CD4-positive, alpha-beta T cell (primary cell): ENCODE data around the gene R3HCC1L. TPM values are rescaled to one million over a fixed set of nuclear protein-coding genes. Genes with fewer than 3 reads are reported as not detected.

Source experiments
- ATAC-seq: fragments of 200-7000 bp; cut with Tn5 transposase; one replicate; pipeline ENCODE4 v1.10.0; 2022; ENCODE audit warnings: mild to moderate bottlenecking; ENCODE audit not compliant: poor library complexity
- CTCF ChIA-PET: fragments of 350-600 bp; sonication (Branson Sonifier 250); formaldehyde crosslinking; loops from one replicate; lab custom pipeline; 2021; ENCODE audit warnings: antibody characterized with exemption, inconsistent platforms; lab: Charles Lee
- POLR2A ChIA-PET: fragments of 350-600 bp; sonication (Branson Sonifier 250); formaldehyde crosslinking; loops from one replicate; lab custom pipeline; 2021; ENCODE audit warnings: antibody characterized with exemption, inconsistent platforms; lab: Charles Lee
- DNase-seq, 14 experiments: peaks; one replicate each; pipeline ENCODE4 v3.0.0-alpha.2; 2013 to 2020; ENCODE audit warnings: mixed read lengths in 2 of 14
- H3K27ac ChIP-seq, 2 donors: one replicate each; pipeline versions ENCODE4 v1.5.1 to v1.7.0; 2013; ENCODE audit warnings: low read length in 2 of 2, low read depth in 1 of 2, mild to moderate bottlenecking in 1 of 2
- H3K27me3 ChIP-seq, 2 experiments: 1 replicate in 1 of 2; 2 replicates in 1 of 2; pipeline versions ENCODE4 v1.6.1 to v1.7.0; 2013; ENCODE audit warnings: low read length in 2 of 2, control low read depth in 1 of 2, mild to moderate bottlenecking in 1 of 2, moderate library complexity in 1 of 2; ENCODE audit not compliant: insufficient read depth in 2 of 2, control insufficient read depth in 1 of 2
- H3K36me3 ChIP-seq: one replicate; pipeline ENCODE4 v1.6.1; 2013; ENCODE audit warnings: low read length, control low read depth; ENCODE audit not compliant: insufficient read depth
- H3K4me1 ChIP-seq: one replicate; pipeline ENCODE4 v1.6.1; 2013; ENCODE audit warnings: low read length, control low read depth; ENCODE audit not compliant: insufficient read depth
- H3K4me3 ChIP-seq: one replicate; pipeline ENCODE4 v1.5.1; 2013; ENCODE audit warnings: mild to moderate bottlenecking, low read length, moderate library complexity
- H3K9me3 ChIP-seq, 2 experiments: 1 replicate in 1 of 2; 2 replicates in 1 of 2; pipeline versions ENCODE4 v1.6.1 to v1.7.0; 2013; ENCODE audit warnings: low read length in 2 of 2, mild to moderate bottlenecking in 2 of 2, control low read depth in 1 of 2, moderate library complexity in 1 of 2; ENCODE audit not compliant: control insufficient read depth in 1 of 2, insufficient read depth in 1 of 2
- H3K27ac Mint-ChIP-seq: one replicate; pipeline ENCODE4 v1.8.0; 2020; ENCODE audit warnings: mixed read lengths
- H3K27me3 Mint-ChIP-seq: one replicate; pipeline ENCODE4 v1.8.0; 2021; ENCODE audit warnings: mixed read lengths
- H3K36me3 Mint-ChIP-seq: one replicate; pipeline ENCODE4 v1.8.0; 2021; ENCODE audit warnings: low read depth, mixed read lengths
- H3K4me1 Mint-ChIP-seq: one replicate; pipeline ENCODE4 v1.8.0; 2021; ENCODE audit warnings: low read depth, mixed read lengths
- H3K4me3 Mint-ChIP-seq: one replicate; pipeline ENCODE4 v1.8.0; 2020; ENCODE audit warnings: mild to moderate bottlenecking, mixed read lengths
- H3K9me3 Mint-ChIP-seq: one replicate; pipeline ENCODE4 v1.8.0; 2020; ENCODE audit warnings: mixed read lengths
- CTCF ChIP-seq: fragments of 200-600 bp; IDR thresholded peaks from one replicate; pipeline ENCODE4 v1.8.0; 2022; ENCODE audit warnings: antibody characterized with exemption, mild to moderate bottlenecking
- intact Hi-C, 2 experiments: fragments of 100-400 bp; cut with DNase I in 1 of 2; cut with micrococcal nuclease in 1 of 2; formaldehyde crosslinking; loops; one replicate each; pipeline versions ENCODE4 v1.15.1 to v1.9.0; 2023 to 2025; cut with DNase I, micrococcal nuclease
- total RNA-seq, 174 experiments: library from RNA in 2 of 174; stranded (reverse) in 2 of 174; gene quantifications; one replicate each; pipeline ENCODE4 v1.2.3 and lab custom pipeline; 2021 to 2026

R3HCC1L gene
- total RNA-seq, 2 experiments from 2014 or later, result 12.7 to 13.7 TPM

GRCh38 chr10:98205351-98205750 lies 70.9 kb downstream of the R3HCC1L start:
- no peak overlapping the region for H3K27ac Mint-ChIP-seq
- no peak for ATAC-seq
- H3K27ac ChIP-seq, result no peak overlapping the region
- no peaks in the 10 kb centered on the region for H3K4me1 ChIP-seq
- H3K36me3 ChIP-seq, result peaks cover 26% of the 10 kb centered on the region
- intact Hi-C loops, result no loop called here
- H3K9me3 Mint-ChIP-seq, result no peaks in the 10 kb centered on the region
- H3K9me3 ChIP-seq, result no peaks in the 10 kb centered on the region
- no peak for DNase-seq
- CTCF ChIA-PET, result no interaction called here
- H3K27me3 Mint-ChIP-seq, result no peaks in the 10 kb centered on the region
- H3K27me3 ChIP-seq, result no peaks in the 10 kb centered on the region
- H3K4me1 Mint-ChIP-seq, result peaks cover 47% of the 10 kb centered on the region
- H3K4me3 ChIP-seq, result no peak overlapping the region
- TF ChIP-seq CTCF, result no peak
- POLR2A ChIA-PET, result interaction anchor here (0.7 kb wide), 1 partner anchor 22 kb away, joined by 3 read pairs; no protein-coding TSS in a partner anchor
- peaks cover 42% of the 10 kb centered on the region for H3K36me3 Mint-ChIP-seq
- no peak overlapping the region for H3K4me3 Mint-ChIP-seq

GRCh38 chr10:98208925-98209324 lies 74.5 kb downstream of the R3HCC1L start:
- H3K9me3 Mint-ChIP-seq, result no peaks in the 10 kb centered on the region
- DNase-seq (no peak), ATAC-seq (no peak)
- TF ChIP-seq CTCF, result no peak
- Histone ChIP-seq H3K9me3 (no peaks in the 10 kb centered on the region), H3K27ac (no peak overlapping the region), H3K4me3 (no peak overlapping the region), H3K36me3 (peaks cover 26% of the 10 kb centered on the region), H3K4me1 (peaks cover 3% of the 10 kb centered on the region), H3K27me3 (no peaks in the 10 kb centered on the region)
- H3K4me3 Mint-ChIP-seq, result no peak overlapping the region
- ChIA-PET CTCF (no interaction called here), POLR2A (no interaction called here)
- H3K27ac Mint-ChIP-seq, result no peak overlapping the region
- H3K36me3 Mint-ChIP-seq, result peaks cover 62% of the 10 kb centered on the region
- intact Hi-C loops, result no loop called here
- peaks cover 54% of the 10 kb centered on the region for H3K4me1 Mint-ChIP-seq
- H3K27me3 Mint-ChIP-seq, result no peaks in the 10 kb centered on the region

GRCh38 chr10:98209441-98209840 lies 75.0 kb downstream of the R3HCC1L start:
- no peaks in the 10 kb centered on the region for H3K27me3 Mint-ChIP-seq
- H3K36me3 Mint-ChIP-seq, result peaks cover 66% of the 10 kb centered on the region
- peaks cover 55% of the 10 kb centered on the region for H3K4me1 Mint-ChIP-seq
- no peak for TF ChIP-seq CTCF
- no peak for DNase-seq
- ChIA-PET CTCF (no interaction called here), POLR2A (no interaction called here)
- Histone ChIP-seq H3K27ac (no peak overlapping the region), H3K27me3 (no peaks in the 10 kb centered on the region), H3K4me1 (peaks cover 3% of the 10 kb centered on the region), H3K4me3 (no peak overlapping the region), H3K9me3 (no peaks in the 10 kb centered on the region), H3K36me3 (peaks cover 26% of the 10 kb centered on the region)
- no peak for ATAC-seq
- intact Hi-C loops, result no loop called here
- H3K9me3 Mint-ChIP-seq, result no peaks in the 10 kb centered on the region
- no peak overlapping the region for H3K4me3 Mint-ChIP-seq
- H3K27ac Mint-ChIP-seq, result no peak overlapping the region
